CD4-positive, alpha-beta T cell treated with Interleukin-1 beta for 1 hour (primary cell): ENCODE results near the gene ORMDL3.
"Not testable (repeated sequence)": the region's sequence is repeated elsewhere in the genome, so short reads cannot be mapped to it uniquely, and the experiment has no call there.

Experiments used
- DNase-seq, 2 donors: peaks; one replicate each; pipeline ENCODE4 v3.0.0-alpha.2; 2020 to 2022

The ORMDL3 gene

GRCh38 chr17:39923836-39924690 lies 3.3 kb downstream of the ORMDL3 start:
- no peak for DNase-seq

DNA sequence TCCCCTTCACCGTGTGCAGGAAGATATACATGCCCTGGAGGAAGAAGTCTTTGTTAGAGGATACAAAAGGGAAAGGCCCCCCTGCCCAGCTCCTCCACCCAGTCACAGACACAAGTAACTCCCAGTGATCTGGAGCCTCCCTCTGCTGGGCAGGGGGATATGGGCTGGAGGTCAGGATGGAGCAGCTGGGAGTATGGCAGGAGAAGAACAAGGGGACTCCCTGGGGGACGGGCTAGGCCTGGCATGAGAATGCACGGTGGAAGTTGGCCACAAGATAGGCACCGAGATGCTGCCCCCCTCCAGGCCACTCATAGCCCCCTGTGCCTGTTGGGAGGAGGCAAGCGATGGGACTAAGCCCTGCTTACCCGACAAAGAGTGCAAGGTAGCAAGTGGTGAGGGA lies 4.2 kb downstream of the ORMDL3 start:
- DNase-seq = no peak

DNA sequence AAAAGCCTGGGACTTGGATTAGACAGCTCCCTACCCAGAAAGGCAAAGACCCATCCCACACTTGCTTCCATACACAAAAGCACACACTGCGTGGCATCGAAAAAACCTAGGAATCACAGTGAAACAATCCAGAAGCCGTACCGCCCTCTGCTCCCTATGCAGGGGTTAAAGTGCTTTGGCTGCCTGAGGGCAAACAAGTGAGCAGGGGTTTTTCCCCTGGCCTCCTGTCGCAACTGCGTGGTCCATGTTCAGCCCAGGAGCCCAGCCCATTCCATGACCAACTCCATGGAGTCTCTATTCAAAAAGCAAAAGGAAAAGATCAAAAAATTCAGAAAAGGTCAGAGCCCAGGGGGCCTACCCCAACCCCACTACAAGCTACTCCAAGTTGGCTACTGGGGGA lies 5.4 kb downstream of the ORMDL3 start:
- no peak for DNase-seq

DNA sequence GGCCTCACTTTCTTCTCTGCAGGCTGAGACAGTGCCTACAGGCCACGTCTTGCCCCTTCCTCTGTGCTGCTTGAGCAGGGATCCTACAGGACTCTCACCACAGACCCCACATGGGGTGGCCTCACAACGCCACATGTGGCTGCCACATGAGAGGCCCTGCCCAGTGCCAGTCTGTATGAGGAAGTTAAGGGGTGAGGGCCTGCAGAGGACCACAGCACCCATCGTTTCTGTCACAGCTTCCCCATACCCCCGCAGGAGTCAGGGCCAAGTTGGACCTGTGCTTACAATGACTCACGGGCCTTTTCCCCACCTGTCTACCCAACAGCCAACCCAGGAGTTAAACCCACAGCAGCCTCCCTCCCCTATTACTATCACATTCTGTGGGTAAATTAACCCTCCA lies 6.1 kb downstream of the ORMDL3 start:
- DNase-seq = peak; percentile 7 to 14

DNA sequence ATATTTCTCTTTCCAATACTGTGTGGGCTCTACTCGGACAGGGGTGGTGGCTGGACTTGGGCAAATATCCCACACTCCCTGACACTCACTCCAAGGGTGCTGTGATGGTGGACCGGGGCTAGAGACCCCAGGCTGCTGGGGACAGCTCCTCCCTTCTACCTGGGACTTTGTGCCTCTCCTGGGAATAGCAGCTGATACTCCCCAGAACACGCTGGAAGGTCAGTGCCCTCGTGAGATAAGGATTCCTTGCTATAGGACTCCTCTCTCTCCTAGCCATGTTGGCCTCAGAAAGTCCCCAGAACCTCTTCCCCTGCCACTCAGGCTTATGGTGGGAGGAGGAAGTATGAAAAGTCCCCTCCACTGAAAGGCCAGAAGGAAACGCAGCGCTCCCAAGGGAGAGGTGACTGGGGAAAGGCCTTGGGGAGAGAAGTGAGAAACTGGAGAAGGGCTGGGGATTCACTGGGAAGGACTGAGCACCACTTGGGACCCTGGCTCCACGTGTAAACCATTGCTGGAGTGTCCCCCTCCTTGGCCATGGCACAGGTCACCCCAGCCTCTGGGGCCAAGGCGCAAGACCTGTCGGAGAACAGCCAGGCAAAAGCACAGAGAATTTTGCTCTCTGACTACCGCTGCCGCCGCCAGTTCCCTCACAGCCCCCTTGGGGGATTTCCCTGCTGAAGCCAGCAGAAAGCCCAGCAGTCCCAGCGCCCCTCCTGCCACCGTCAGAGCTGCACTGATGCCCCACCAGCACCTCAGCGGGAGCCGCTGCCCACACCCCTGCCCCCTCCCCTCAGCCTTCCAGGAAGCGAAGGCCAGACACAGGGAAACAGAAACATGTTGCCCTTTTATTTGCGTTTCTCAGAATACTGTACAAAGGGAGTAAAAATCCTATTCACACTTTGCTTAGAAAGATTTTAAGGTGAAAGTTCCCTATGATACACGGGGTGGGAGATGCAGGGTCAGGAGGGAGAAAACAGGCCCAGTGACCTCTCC lies 6.9 kb downstream of the ORMDL3 start:
- DNase-seq = peak; percentile 44 to 52

- no peak for DNase-seq
Observed at GRCh38 chr17:39919087-39919683, 8.2 kb downstream of the ORMDL3 start.

- DNase-seq = no peak
Observed at GRCh38 chr17:39916918-39917317, 10.5 kb downstream of the ORMDL3 start.

DNA sequence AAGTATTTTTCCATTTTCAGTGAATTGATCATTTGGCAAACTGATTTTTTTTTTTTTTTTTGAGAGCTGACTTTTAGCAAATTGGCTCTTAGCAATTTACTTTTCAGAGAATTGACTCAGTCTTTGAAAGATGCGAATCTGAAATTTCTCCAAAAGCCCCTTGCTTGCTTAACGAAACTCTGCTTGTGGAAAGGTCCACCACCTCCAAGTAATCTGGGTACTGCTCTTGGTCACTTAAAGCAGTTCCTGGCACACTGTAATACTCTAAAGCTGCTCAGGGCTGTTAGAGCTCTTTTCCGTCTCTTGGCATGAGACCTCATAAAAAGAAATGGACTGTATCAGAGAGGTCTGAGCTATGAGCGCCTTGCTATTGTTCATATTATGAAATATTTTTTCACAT lies 11.8 kb downstream of the ORMDL3 start:
- DNase-seq = no peak

- DNase-seq = no peak
Observed at GRCh38 chr17:39913989-39914388, 13.4 kb downstream of the ORMDL3 start.

GRCh38 chr17:39908789-39909352 lies 18.5 kb downstream of the ORMDL3 start:
- DNase-seq = no peak

GRCh38 chr17:39904990-39905288 lies 22.5 kb downstream of the ORMDL3 start:
- DNase-seq = no peak

- DNase-seq = peak in 1 of 2 donors; percentile 12
Observed at GRCh38 chr17:39903158-39903884, 24.1 kb downstream of the ORMDL3 start.

GRCh38 chr17:39902027-39902426 lies 25.4 kb downstream of the ORMDL3 start:
- not testable (repeated sequence) for DNase-seq

- DNase-seq = no peak
Observed at GRCh38 chr17:39899215-39899614, 28.2 kb downstream of the ORMDL3 start.

- DNase-seq = no peak
Observed at GRCh38 chr17:39898088-39898487, 29.3 kb downstream of the ORMDL3 start.

GRCh38 chr17:39894681-39895376 lies 32.6 kb downstream of the ORMDL3 start:
- DNase-seq = no peak

DNA sequence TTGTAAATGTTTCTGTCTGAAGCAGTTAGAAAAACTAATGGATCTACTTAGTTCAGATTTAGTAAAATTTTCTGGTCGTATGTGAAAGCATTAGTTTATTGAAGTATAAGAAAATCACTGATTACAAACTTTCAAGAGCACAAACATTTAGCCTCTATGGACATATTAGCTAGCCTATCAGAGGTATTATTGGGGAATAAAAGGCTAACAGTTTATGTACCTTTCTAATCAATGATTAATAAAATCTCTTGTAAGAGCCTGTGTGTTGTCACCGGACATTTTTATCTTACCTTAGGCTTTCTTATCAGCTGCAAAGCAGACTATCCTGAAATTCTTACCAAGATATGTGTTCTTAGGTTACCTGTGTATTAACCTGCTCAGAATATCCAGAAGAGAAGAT lies 38.2 kb downstream of the ORMDL3 start:
- no peak for DNase-seq

DNA sequence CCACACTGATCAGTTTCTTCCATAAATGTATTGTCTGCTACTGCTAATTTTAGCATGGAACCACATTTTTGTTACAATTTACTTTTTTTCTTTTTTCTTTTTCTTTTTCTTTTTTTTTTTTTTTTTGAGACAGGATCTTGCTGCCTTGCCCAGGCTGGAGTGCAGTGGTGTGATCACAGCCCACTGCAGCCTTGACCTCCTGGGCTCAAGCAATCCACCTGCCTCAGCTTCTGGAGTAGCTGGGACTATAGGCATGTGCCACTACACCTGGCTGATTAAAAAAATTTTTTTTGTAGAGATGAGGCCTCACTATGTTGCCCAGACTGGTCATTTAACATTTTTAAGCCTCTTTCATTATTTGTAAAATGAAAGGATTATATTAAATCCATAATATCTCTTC lies 40.3 kb downstream of the ORMDL3 start:
- DNase-seq = no peak

DNA sequence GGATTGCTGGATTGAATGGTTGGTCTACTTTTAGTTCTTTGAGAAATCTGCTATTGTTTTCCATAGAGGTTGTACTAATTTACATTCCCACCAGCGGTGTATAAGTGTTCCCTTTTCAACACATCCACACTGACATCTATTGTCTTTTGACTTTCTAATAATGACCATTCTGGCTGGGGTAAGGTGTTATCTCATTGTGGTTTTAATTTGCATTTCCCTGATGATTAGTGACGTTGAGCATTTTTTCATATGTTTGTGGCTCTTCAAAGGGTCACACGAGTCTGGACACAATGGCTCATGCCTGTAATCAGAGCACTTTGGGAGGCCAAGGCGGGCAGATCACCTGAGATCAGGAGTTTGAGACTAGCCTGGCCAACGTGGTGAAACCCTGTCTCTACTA lies 41.3 kb downstream of the ORMDL3 start:
- DNase-seq = not testable (repeated sequence)

- DNase-seq = no peak
Observed at GRCh38 chr17:39872751-39873150, 54.6 kb downstream of the ORMDL3 start.

GRCh38 chr17:39871801-39872200 lies 55.6 kb downstream of the ORMDL3 start:
- DNase-seq = no peak
